Kidney (tissue), 14 donors: ENCODE measurements around the gene CEBPE. TPM values are rescaled to one million over a fixed set of nuclear protein-coding genes. Genes with fewer than 3 reads are reported as not detected.

Source experiments
- DNase-seq, 5 donors: peaks; one replicate each; pipeline ENCODE4 v3.0.0-alpha.2; 2013 to 2020
- FAIRE-seq: peaks from 2 replicates; lab custom pipeline; 2012; peaks lifted over from hg19 to GRCh38; lab: Jason Lieb, UNC
- H3K27ac ChIP-seq, 2 donors: one replicate each; pipeline ENCODE4 v1.7.0; 2013; ENCODE audit warnings: low read depth in 2 of 2, low read length in 2 of 2, inconsistent platforms in 1 of 2
- H3K27me3 ChIP-seq: one replicate; pipeline ENCODE4 v1.7.1; 2013; ENCODE audit warnings: low read length, inconsistent platforms; ENCODE audit not compliant: control insufficient read depth, insufficient read depth
- H3K36me3 ChIP-seq, 3 donors: one replicate each; pipeline versions ENCODE4 v1.7.0 to v1.7.1; 2013; ENCODE audit warnings: low read length in 3 of 3, control low read depth in 1 of 3, inconsistent platforms in 1 of 3; ENCODE audit not compliant: insufficient read depth in 3 of 3, control insufficient read depth in 2 of 3
- H3K4me1 ChIP-seq, 3 donors: one replicate each; pipeline versions ENCODE4 v1.7.0 to v1.7.1; 2013; ENCODE audit warnings: low read length in 3 of 3, inconsistent platforms in 1 of 3, low read depth in 1 of 3; ENCODE audit not compliant: control insufficient read depth in 2 of 3, insufficient read depth in 2 of 3
- H3K4me3 ChIP-seq, 3 donors: one replicate each; pipeline versions ENCODE4 v1.7.0 to v1.8.1; 2013; ENCODE audit warnings: low read length in 3 of 3, control low read depth in 1 of 3, inconsistent platforms in 1 of 3
- H3K9ac ChIP-seq, 3 donors: one replicate each; pipeline versions ENCODE4 v1.7.0 to v1.7.1; 2013; ENCODE audit warnings: low read length in 3 of 3, control low read depth in 1 of 3, inconsistent platforms in 1 of 3
- H3K9me3 ChIP-seq, 3 donors: one replicate each; pipeline versions ENCODE4 v1.7.0 to v1.7.1; 2013; ENCODE audit warnings: low read length in 3 of 3, control low read depth in 1 of 3, inconsistent platforms in 1 of 3; ENCODE audit not compliant: control insufficient read depth in 2 of 3, insufficient read depth in 1 of 3
- CTCF ChIP-seq: IDR thresholded peaks from 3 replicates; pipeline ENCODE4 v1.5.1; 2012; ENCODE audit warnings: mild to moderate bottlenecking, moderate library complexity, borderline replicate concordance; ENCODE audit not compliant: insufficient read depth; ENCODE audit errors: extremely low read depth
- intact Hi-C: fragments of 100-400 bp; cut with DNase I; formaldehyde crosslinking; loops from one replicate; pipeline ENCODE4 v1.11.1; 2022
- polyA plus RNA-seq: library from polyadenylated mRNA; stranded (reverse); fragments of 350-450 nt; fragmentation: Illumina TruSeq; extraction: RNeasy Lipid Tissue Mini Kit (QIAGEN cat#74804); gene quantifications from one replicate; pipeline ENCODE4 v1.2.3, GENCODE V29; 2014; ENCODE audit warnings: low read depth, low replicate concordance; ENCODE audit not compliant: insufficient read depth
- total RNA-seq: library from RNA; stranded (reverse); fragmentation: NEBNext Ultra II Directional; extraction: Animal tissue kit (Norgen Biotek cat#: 25700); gene quantifications from one replicate; pipeline ENCODE4 v1.2.1, GENCODE V29; 2021
- donor health status: control.
- donor health status: control.
- donor health status: control.
- donor health status: control.
- donor health status: control.
- donor health status: DM: yes; HTN: yes; CAD: no.
- donor health status: Normal renal cell carcinoma (clear cell type).

CEBPE gene
- total and polyA plus RNA-seq, 2 donors from 2014 or later: not detected

- DNase-seq (peak; percentile 93 to 97 (median 94)), FAIRE-seq (no peak)
- Histone ChIP-seq H3K4me1 (peaks cover 3 to 24% (median 21%) of the 10 kb centered on the region in 3 donors), H3K4me3 (peak overlapping the region; percentile 77 to 90 (median 81)), H3K9ac (peak overlapping the region; percentile 63 to 93 (median 92)), H3K27me3 (no peaks in the 10 kb centered on the region), H3K27ac (peak overlapping the region; percentile 72 to 83), H3K36me3 (peaks cover 13 to 55% (median 28%) of the 10 kb centered on the region in 3 donors), H3K9me3 (no peaks in the 10 kb centered on the region)
- intact Hi-C loops: no loop called here
- no peak for TF ChIP-seq CTCF
Measured at GRCh38 chr14:23071244-23071920, 47.7 kb downstream of the CEBPE start.

GRCh38 chr14:23070262-23071129, 48.6 kb downstream of the CEBPE start:
- Histone ChIP-seq H3K27ac (peak overlapping the region; percentile 72 to 83), H3K36me3 (peaks cover 11 to 56% (median 30%) of the 10 kb centered on the region in 3 donors), H3K4me3 (peak overlapping the region; percentile 77 to 90 (median 81)), H3K27me3 (no peaks in the 10 kb centered on the region), H3K9ac (peak overlapping the region; percentile 0 to 93 (median 92)), H3K4me1 (peaks cover 3 to 24% (median 21%) of the 10 kb centered on the region in 3 donors), H3K9me3 (no peaks in the 10 kb centered on the region)
- no peak for TF ChIP-seq CTCF
- DNase-seq (peak in 2 of 5 donors; percentile 23 to 41), FAIRE-seq (no peak)
- intact Hi-C loops: no loop called here

- intact Hi-C loops: no loop called here
- DNase-seq (no peak), FAIRE-seq (no peak)
- Histone ChIP-seq H3K27me3 (no peaks in the 10 kb centered on the region), H3K9ac (peak overlapping the region in 1 of 3 donors; percentile 9), H3K36me3 (peaks cover 11 to 49% (median 28%) of the 10 kb centered on the region in 3 donors), H3K9me3 (no peaks in the 10 kb centered on the region), H3K4me1 (peaks cover 3 to 24% (median 21%) of the 10 kb centered on the region in 3 donors), H3K27ac (peak overlapping the region in 1 of 2 donors; percentile 20), H3K4me3 (no peak overlapping the region)
- no peak for TF ChIP-seq CTCF
Measured at GRCh38 chr14:23069413-23069806, 49.6 kb downstream of the CEBPE start.
